KMS-11 (cell line): ENCODE measurements around the gene ZNF320.
A peak's percentile ranks its signal among the peaks of the same experiment; 100 is the strongest.
"Not testable (repeated sequence)": the region's sequence is repeated elsewhere in the genome, so short reads cannot be mapped to it uniquely, and the experiment has no call there.

Source experiments
- H2AFZ ChIP-seq: fragments of 200-600 bp; sonication (generic); 2 replicates; pipeline ENCODE4 v1.6.1; 2016; ENCODE audit warnings: antibody characterized with exemption, mixed run types, low read depth
- H3K27ac ChIP-seq: fragments of 200-600 bp; sonication (generic); 2 replicates; pipeline ENCODE4 v1.6.1; 2016; ENCODE audit warnings: mild to moderate bottlenecking, mixed run types
- H3K27me3 ChIP-seq: fragments of 200-600 bp; sonication (generic); 2 replicates; pipeline ENCODE4 v1.6.1; 2017; ENCODE audit warnings: mild to moderate bottlenecking, low read depth, mixed run types, moderate library complexity; ENCODE audit not compliant: insufficient read depth
- H3K36me3 ChIP-seq: fragments of 200-600 bp; sonication (generic); 2 replicates; pipeline ENCODE4 v1.6.1; 2017; ENCODE audit warnings: mild to moderate bottlenecking, mixed run types; ENCODE audit not compliant: insufficient read depth
- H3K4me1 ChIP-seq: fragments of 200-600 bp; sonication (generic); 2 replicates; pipeline ENCODE4 v1.6.1; 2016; ENCODE audit warnings: mild to moderate bottlenecking, low read depth, mixed run types; ENCODE audit not compliant: poor library complexity, severe bottlenecking
- H3K4me2 ChIP-seq: fragments of 200-600 bp; sonication (generic); 2 replicates; pipeline ENCODE4 v1.7.0; 2016; ENCODE audit warnings: mild to moderate bottlenecking, mixed run types
- H3K4me3 ChIP-seq: fragments of 200-600 bp; sonication (generic); IDR thresholded peaks from 2 replicates; pipeline ENCODE4 v1.6.1; 2017; ENCODE audit warnings: low read depth, low read length, mixed read lengths; ENCODE audit not compliant: insufficient read depth
- H3K79me2 ChIP-seq: fragments of 200-600 bp; sonication (generic); 2 replicates; pipeline ENCODE4 v1.6.1; 2016; ENCODE audit warnings: low read depth, mixed run types; ENCODE audit not compliant: insufficient read depth
- H3K9ac ChIP-seq: fragments of 200-600 bp; sonication (generic); 2 replicates; pipeline ENCODE4 v1.6.1; 2016; ENCODE audit warnings: mild to moderate bottlenecking, mixed run types
- H4K20me1 ChIP-seq: fragments of 200-600 bp; sonication (generic); 2 replicates; pipeline ENCODE4 v1.6.1; 2016; ENCODE audit warnings: mild to moderate bottlenecking, mixed run types; ENCODE audit not compliant: insufficient read depth

ZNF320 gene

DNA sequence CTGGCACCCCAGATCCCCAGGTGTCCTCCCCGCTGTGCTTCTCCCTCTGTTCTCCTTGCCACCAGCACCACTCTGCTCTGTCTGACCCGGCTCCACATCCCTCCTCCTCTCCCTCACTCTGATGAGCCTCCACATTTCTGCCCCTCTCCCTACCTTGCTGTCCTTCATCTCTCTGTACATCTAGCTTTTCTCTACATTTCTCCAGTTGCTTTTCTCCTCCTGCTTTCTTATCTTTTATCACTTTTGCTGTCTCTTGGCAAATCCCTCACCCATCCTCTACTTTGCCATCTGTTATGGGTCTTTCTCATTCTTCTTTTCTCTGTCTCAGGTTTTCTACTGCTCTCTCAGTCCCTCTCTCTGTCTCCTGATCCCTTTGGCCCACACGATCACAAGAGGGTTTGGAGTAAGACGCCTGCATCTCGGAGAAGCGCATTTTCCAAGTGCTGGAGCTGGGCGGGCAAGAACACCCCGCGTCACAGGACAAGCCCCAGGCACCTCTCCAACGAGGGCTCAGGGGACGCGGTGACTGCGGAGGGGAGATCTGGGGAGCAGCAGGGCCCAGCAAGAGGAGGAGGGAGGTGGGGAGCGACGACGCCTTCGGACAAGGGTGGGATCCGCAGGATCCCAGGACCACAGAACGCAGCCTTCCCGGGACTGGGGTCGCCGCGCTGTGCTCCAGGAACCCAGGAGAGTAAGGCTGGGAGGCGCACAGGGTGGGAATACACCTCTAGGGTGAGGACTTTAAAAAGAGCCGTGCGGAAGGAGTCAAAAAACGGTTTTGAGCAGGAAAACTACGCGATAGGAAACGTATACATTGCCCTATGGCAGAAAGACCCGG, 40.7 kb downstream of the ZNF320 start:
- not testable (repeated sequence) for H3K4me3 ChIP-seq, H3K79me2 ChIP-seq, H3K36me3 ChIP-seq, H3K4me1 ChIP-seq, H3K27me3 ChIP-seq, H4K20me1 ChIP-seq
- peak overlapping the region; percentile 78 for H2AFZ ChIP-seq
- peak overlapping the region; percentile 60; the same call in 1 of the 2 replicates for H3K9ac ChIP-seq
- H3K4me2 ChIP-seq, result peak overlapping the region; percentile 56; the same call in 1 of the 2 replicates
- H3K27ac ChIP-seq, result peak overlapping the region; percentile 26; the same call in 1 of the 2 replicates
